Amniotic epithelial cell (primary cell): Measurements from ENCODE around the gene S1PR4.
"Not testable (repeated sequence)": the region's sequence is repeated elsewhere in the genome, so short reads cannot be mapped to it uniquely, and the experiment has no call there.

ENCODE experiments used
- DNase-seq: peaks from one replicate; pipeline ENCODE4 v3.0.0-alpha.2; 2010; ENCODE audit warnings: low read depth

The S1PR4 gene

DNA sequence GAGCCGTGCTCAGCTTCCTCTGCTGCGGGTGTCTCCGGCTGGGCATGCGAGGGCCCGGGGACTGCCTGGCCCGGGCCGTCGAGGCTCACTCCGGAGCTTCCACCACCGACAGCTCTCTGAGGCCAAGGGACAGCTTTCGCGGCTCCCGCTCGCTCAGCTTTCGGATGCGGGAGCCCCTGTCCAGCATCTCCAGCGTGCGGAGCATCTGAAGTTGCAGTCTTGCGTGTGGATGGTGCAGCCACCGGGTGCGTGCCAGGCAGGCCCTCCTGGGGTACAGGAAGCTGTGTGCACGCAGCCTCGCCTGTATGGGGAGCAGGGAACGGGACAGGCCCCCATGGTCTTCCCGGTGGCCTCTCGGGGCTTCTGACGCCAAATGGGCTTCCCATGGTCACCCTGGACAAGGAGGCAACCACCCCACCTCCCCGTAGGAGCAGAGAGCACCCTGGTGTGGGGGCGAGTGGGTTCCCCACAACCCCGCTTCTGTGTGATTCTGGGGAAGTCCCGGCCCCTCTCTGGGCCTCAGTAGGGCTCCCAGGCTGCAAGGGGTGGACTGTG, 1.2 kb downstream of the S1PR4 start:
- no peak for DNase-seq

- no peak for DNase-seq
Measured at GRCh38 chr19:3183721-3184641, 5.4 kb downstream of the S1PR4 start.

DNA sequence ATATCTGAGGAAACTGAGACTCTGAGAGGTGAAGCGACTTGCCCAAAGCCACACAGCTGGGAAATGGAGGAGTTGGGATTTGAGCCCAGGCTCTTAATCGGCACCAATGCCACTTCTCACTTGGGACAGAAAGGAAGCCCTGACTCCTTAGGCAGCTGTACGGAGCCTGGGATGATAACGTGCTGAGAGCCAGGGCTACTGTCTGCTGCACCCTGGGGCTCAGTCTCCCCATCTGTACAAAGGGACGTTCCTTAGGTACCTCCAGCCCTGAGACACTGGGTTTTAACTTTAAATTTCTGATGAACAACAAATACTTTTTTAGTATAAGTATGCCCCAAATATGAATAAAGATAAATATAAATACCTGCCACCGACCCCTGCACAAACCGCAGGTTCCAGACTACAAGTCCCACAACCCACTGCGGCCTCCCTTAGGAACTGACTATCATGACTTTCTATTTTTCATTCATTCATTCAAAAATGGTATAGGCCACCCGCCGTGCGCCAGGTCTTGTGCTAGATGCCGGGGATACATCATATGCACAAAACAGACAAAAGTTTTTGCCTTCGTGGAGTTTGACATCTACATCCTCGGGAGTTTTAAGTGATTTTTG, 6.4 kb downstream of the S1PR4 start:
- DNase-seq, result peak; percentile 72

DNA sequence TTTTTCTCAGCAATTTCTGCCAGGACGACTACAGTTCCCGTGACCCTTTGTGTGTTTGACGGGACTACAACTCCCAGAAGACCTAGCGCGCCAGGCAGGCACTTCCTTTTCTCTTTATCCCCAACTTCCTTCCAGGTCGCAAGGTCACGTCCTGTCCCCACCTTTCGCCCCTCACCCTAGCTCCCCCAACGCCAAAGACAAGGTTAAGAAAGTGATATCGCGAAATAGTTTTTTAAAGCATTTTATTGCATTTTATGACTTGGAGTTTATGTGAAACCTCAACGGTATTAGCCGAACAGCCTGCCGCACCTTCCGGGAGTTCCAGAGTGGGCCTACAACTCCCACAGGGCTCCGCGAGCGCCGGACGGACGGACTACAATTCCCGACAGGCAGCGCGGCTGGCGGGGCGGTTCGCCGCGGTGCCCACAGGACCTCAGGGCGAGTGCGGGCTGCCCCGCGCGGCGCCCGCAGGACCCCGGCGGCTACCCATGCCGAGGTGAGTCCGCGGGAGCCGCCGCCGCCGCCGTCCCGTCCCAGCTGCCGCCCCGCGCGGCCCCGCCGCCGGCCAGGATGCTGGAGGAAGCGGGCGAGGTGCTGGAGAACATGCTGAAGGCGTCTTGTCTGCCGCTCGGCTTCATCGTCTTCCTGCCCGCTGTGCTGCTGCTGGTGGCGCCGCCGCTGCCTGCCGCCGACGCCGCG, 7.0 kb downstream of the S1PR4 start, which contains the start of gene NCLN:
Gene NCLN (plus strand): TSS at position 470 of the 699 bp plus-strand sequence. CDS start 101 bp downstream, at position 571.
- peak; percentile 91 for DNase-seq

DNA sequence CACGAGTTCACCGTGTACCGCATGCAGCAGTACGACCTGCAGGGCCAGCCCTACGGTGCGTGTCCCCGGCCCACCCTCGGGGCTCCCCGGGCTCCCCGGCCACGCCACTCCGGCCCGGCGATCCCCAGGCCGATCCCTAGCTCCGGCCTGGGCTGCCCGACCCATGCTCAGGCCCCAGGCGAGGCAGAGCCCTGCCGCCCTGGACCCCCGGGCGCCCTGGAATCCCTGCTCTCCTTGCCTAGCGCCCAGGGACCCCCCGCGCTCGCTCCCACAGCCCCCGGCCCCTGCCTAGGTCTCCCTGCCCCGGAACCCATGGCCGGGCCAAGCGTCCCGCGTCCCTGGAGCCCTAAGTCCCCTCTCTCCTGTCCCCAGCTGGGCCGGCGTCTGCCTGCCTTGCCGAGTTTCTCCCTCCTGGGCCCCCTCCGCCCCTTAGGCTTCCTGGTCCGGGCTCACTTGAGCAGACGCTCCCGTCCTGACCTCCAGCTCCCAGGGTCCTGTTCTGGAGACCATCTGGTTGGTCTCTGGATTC, 7.7 kb downstream of the S1PR4 start:
- DNase-seq, result no peak

- DNase-seq, result no peak
Measured at GRCh38 chr19:3186891-3187661, 8.5 kb downstream of the S1PR4 start.

GRCh38 chr19:3187662-3188511, 9.3 kb downstream of the S1PR4 start:
- DNase-seq, result no peak

DNA sequence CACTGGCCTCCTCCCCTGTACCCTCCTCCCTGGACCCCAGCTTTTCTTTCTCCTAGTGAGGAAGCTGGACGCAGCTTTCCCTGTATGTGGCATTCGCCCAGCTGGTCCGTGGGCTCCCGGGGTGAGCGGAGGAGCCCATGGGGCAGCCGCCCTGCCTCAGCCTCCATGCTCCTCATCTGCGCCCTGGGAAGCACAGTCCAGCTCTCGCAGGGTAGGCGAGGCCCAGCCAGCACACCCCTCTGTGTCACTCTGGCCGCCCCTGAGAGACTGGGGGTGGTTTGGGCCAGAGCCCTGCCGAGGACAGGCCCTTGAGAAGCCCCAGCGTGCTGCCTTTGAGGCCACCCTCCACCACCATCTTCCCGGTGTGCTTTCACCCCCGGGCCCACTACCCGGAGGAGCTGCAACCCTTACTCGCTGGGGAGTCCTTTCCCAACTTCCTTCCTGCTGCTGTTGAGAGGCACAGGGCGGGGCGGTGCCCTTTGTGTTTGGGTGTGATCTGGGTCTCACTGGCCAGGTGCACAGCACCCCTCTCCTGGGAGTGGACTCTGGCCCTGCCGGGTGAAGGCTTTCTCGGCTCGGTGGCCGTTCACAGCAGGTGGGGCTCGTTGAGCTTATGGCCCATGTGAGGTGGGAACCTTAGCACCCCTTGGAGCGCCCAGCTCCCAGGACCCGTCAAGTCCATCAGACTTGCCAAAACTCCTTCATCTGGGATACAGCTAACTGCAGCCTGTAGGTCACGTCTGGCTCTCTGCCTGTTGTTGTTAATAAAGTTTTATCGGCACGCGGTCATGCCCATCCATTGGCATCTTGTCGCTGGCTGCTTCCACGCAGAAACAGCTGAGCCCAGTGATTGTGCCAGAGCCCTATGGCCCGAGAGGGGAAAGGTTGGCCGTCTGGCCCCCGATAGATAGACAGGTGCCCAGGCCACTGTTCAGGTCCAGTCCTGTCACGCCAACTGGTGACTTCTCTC, 10.3 kb downstream of the S1PR4 start:
- DNase-seq, result no peak

DNA sequence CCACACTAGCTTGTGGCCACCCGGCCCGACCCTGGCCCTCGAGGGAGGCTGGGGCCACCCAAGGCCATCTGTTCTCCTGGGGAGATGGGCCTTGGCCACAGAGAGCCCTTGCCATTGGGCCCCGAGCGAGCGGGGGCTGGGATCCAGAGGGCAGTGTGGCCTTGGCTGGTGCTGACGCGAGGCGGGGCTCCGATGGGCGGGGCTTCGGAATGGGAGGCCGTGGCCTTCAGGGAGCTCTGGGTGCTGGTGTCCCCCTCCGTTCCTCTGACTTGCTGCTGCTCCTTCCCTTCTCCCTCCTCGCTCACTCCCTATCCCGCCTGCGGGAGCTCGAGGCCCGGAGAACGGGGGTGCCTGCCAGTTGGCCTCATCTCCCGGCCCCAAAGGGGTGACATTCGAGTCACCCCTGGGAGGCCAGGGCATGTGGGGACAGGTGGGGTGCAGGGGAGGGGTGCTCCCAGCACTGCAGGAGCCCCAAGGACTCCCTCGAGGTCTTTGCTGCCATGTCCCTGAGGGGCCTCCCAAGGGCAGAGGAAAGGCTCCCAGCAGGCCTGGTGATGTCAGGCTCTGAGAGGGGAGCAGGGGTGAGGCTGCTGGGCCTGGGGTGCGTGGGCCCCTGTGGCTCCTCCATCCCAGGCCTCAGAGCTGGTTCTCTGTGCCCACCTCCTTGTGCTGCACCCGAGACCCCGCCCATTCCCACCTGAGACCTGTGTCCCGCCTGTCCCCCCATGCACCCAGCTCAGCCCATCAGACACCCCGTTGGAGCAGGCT, 11.3 kb downstream of the S1PR4 start:
- no peak for DNase-seq

- no peak for DNase-seq
Measured at GRCh38 chr19:3190470-3190770, 11.9 kb downstream of the S1PR4 start.

DNA sequence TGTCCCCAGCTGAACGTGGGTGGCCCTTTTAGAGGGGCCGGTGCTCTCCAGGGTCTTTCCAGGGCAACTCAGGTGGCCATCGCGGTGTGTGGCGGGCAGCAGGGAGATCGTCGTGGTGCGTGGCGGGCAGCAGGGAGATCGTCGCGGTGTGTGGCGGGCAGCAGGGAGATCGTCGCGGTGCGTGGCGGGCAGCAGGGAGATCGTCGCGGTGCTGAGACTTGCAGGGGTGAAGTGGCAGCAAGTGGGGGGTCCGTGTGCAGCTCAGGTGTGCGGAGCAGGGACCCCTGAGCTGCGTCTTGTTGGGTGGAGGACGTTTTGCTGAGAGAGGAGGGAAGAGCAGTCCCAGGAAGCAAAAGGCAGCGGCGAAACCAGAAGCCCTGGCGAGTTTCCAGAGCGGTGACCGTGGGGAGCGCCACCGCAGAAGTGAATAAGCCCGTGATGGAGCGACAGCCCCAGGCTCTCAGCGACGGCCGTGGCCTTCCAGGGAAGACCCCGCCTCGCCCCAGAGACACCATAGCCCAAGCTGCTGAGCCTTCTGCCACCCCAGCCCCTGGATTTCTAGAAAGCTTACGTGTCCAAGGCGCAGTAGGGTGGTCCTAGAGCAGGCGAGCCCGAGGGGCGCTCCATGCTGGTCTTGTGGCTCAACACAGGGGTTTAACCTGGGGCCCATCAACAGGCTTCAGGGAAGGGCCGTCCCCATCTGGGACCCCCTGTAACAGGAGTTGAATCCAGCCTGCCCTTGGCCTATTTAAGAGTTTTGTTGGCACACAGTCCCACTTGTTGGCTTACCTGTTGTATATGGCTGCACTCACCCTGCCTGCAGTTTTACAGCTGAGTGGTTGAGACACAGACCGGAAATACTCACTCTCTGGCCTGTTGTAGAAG, 12.6 kb downstream of the S1PR4 start:
- DNase-seq, result no peak

DNA sequence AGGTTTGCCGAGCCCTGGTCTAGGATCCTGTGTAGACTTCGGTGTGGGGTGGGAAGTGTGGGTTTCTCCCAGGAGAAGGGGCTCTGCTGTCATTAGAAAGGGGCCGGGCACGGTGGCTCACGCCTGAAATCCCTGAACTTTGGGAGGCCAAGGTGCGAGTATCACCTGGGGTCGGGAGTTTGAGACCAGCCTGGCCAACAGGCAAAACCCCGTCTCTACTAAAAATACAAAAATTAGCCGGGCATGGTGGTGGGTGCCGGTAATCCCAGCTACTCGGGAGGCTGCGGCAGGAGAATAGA, 13.2 kb downstream of the S1PR4 start:
- DNase-seq, result not testable (repeated sequence)

DNA sequence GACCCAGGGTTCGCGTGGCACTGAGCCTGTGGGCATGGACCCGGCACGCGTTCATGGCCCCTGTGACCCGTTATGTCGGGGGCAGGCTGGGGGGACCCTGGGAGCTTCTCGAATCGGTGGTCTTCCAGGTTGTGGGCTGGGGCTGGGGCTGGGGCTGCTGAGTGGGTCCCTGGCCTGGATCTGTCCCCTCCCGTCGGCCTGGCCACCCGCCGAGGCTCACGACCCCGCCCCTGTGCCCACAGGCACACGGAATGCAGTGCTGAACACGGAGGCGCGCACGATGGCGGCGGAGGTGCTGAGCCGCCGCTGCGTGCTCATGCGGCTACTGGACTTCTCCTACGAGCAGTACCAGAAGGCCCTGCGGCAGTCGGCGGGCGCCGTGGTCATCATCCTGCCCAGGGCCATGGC, 13.7 kb downstream of the S1PR4 start:
- DNase-seq, result no peak

DNA sequence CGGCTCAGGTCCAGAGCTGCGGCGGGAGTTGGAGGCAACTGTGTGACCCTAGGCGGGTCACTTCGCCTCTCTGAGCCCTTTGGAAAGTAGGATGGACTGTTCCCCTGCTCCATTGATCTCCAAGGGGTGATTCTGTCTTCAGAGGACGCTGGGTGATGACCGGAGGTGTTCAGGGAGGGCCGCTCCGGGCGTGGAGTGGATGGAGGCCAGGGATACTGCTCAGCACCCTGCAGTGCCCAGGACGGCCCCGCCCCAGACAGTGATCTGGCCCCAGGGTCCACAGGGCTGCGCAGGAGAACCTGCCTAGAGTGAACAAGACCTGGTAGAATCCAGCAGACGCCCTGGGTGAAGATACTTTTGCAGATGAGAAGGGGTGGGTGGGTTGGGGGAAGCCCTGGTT, 14.1 kb downstream of the S1PR4 start:
- no peak for DNase-seq

- no peak for DNase-seq
Measured at GRCh38 chr19:3193256-3194105, 14.9 kb downstream of the S1PR4 start.

DNA sequence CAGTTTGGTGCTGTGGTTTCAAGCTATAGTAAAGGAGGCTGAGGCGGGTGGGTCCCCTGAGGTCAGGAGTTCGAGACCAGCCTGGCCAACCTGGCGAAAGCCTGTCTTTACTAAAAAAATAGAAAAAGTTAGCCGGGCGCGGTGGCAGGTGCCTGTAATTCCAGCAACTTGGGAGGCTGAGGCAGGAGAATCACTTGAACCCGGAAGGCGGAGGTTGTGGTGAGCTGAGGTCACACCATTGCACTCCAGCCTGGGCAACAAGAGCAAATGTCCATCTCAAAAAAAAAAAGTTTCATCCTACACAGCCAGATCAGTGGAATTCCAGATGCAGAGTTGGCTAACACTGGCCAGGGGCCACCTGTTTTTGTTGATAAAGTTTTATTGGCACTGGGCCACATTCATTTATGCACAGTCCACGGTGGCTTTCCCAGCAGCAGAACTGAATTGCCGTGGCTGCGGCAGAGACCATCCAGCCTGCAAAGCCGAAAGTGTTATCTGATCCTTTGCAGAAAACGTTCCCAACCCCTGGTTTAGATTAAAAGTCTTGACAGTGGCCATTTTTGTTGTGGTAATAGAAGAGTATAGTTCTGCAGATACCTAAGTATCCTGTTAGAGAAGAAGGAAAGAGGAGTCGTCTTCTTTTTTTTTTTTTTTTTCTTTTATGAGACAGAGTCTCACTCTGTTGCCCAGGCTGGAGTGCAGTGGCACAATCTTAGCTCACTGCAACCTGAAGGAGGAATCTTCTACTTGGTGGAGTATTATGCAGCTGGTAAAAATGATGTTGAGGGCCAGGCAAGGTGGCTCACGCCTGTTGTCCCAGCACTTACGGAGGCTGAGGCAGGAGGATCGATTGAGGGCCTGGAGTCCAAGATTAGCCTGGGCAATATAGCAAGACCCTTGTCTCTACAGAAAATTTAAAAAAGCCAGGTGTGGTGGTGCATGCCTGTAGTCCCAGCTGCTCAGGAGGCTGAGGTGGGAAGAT, 15.8 kb downstream of the S1PR4 start:
- DNase-seq, result peak; percentile 15
